ENCODE measurements around the gene SMPD3. TPM values are rescaled to one million over a fixed set of nuclear protein-coding genes. Genes with fewer than 3 reads are reported as not detected.

The SMPD3 gene
- total RNA-seq, 1 donor from 2014 or later = 64.8 TPM

DNA sequence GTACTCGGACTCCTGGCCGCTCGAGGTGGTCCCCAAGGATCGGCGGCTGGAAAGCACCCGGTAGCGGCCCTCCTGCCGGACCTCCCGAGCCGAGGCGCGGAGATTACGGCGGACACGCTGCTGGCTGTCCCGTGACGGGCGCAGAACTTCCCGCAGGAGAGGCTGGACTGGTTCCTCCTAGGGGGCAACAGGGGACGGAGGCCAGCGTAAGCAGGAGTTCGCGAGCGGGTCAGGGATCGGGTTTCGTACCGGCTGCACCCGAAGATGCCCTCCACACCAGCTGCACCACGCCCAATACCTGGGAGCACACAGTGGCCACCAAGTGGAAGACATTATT, 137.9 kb downstream of the SMPD3 start:
- FAIRE-seq = no peak
- DNase-seq (ENCODE audit: low spot score in 2 of 2) = no peak

DNA sequence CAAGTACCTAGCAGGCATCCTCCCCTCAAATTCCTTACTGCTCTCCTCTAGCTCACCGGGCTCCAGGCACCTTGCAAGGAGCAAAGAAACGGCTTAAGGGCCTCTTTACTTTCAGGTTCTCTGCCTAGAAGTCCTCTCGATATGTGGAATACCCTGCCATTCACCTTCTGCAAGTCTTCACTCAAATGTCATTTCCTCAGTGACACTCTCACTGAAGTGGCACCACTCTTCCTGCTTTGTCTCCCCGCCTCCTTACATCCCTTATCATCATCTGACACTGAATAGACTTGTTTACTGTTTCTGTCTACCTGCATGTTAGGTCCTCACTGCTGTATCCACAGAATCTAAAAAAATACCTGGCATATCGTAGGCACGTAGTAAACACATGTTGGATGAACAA, 138.5 kb downstream of the SMPD3 start:
- no peak for FAIRE-seq

More for the DNA sequence above, 138.5 kb downstream of the SMPD3 start:
- DNase-seq (ENCODE audit: low spot score in 2 of 2) = no peak

Small RNA genes within 50 kb of the gene (small RNA-seq; reads per million reads assigned to genes)
- gene RF00019 (not detected), gene RNU4-30P (not detected)

Other genes starting within 250 kb of the SMPD3 start
- gene ESRP2, start 212.4 kb downstream of the SMPD3 start, total RNA-seq = not detected
- gene PLA2G15, start 203.1 kb downstream of the SMPD3 start, total RNA-seq = 18.3 TPM
- 17.1 TPM for gene SLC7A6, start 184.0 kb downstream of the SMPD3 start, total RNA-seq
- gene SLC7A6OS, start 137.6 kb downstream of the SMPD3 start, total RNA-seq = 11.4 TPM
- gene PRMT7, start 137.5 kb downstream of the SMPD3 start, total RNA-seq = 39.5 TPM
- gene ZFP90, start 90.8 kb upstream of the SMPD3 start, total RNA-seq = 109 TPM
- gene CDH3, start 196.8 kb upstream of the SMPD3 start, total RNA-seq = 9.4 TPM